Measurements from ENCODE around the gene GALNT13.

Gene GALNT13

DNA sequence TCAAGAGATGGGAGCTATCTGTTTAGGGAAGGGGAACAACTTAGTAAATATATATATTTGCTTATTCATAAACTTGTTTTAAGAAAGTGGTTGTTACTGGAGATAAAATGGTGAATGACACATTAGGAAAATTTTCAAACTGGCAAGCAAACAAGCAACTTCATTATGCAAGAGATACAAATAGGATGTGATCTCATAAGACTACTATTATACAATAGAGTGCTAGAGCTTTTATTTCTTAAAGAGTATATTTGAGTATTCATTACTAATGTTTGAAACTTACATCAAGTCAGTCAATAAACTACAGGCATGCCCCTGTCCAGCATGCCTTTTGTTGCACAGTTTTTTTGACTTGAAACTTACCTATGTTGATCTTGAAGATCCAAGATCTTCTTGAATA, 471.6 kb downstream of the GALNT13 start:
- no peak overlapping the region for H3K4me3 ChIP-seq (ENCODE audit: low read length)
- TF ChIP-seq, protein P1, sequence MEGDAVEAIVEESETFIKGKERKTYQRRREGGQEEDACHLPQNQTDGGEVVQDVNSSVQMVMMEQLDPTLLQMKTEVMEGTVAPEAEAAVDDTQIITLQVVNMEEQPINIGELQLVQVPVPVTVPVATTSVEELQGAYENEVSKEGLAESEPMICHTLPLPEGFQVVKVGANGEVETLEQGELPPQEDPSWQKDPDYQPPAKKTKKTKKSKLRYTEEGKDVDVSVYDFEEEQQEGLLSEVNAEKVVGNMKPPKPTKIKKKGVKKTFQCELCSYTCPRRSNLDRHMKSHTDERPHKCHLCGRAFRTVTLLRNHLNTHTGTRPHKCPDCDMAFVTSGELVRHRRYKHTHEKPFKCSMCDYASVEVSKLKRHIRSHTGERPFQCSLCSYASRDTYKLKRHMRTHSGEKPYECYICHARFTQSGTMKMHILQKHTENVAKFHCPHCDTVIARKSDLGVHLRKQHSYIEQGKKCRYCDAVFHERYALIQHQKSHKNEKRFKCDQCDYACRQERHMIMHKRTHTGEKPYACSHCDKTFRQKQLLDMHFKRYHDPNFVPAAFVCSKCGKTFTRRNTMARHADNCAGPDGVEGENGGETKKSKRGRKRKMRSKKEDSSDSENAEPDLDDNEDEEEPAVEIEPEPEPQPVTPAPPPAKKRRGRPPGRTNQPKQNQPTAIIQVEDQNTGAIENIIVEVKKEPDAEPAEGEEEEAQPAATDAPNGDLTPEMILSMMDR (conservative IDR thresholded peaks at IDR 0.05; ENCODE audit: low read depth, low read length), result no peak
- DNase-seq (ENCODE audit: low read depth), result no peak

DNA sequence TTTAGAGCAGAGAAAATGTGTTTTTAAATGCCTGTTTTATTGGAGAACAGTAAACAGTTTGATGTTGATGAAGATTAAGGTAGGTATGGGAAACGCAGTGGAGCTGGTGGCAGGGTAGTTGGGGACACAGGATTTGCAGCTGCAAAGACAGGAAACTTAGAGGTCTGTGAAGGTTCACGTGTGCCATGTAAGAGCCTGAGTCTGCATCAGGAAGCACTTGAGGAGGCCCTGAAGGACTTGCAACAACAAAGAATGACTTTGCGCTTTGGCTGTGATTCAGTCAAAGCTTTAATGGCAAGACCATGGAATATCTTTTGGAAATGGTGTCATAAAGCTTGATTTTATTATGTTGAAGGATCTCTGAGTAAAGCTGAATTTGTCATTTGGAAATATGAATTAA, 479.2 kb downstream of the GALNT13 start:
- no peak for DNase-seq (ENCODE audit: low read depth)
- TF ChIP-seq, protein P1 (conservative IDR thresholded peaks at IDR 0.05; ENCODE audit: low read depth, low read length), result no peak
- no peak overlapping the region for H3K4me3 ChIP-seq (ENCODE audit: low read length)

DNA sequence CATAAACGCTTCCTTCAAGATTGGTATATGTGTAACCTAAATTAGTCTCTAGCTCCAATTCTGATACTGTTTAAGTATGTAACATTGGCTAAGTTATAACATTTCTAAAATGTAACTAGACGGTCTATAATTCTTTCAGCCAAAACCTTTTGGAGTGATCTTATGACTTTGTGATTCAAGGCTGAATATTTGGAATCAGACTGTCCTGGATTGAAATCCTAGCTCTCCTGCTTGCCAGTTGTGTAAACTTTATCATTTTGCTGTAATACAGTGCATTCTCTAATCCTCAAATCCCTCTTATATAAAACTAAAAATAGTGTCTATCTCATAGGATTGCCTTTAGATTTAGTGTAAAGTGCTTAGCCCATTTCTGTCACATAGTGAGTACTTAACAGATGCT, 489.6 kb downstream of the GALNT13 start:
- TF ChIP-seq, protein P1 (conservative IDR thresholded peaks at IDR 0.05; ENCODE audit: low read depth, low read length), result no peak
- no peak overlapping the region for H3K4me3 ChIP-seq (ENCODE audit: low read length)
- DNase-seq (ENCODE audit: low read depth), result no peak

DNA sequence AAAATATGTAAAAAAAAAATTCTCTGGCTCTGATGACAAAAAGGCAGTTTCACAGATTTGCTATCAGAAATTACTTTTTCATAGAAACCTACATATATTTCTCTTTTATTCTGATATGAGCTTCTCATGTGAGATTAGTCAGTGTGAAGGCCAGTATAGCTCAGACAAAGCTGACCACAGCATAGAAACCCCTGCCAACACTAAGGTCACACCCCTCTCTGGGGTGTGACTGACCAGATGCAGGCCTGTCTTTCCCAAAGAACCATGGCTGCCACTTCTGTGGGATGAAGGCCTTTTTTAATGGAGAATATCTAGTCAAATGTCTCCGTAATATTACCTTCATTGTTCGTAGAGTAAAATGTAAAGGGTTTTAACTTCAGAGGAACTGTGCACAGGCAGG, 496.4 kb downstream of the GALNT13 start:
- TF ChIP-seq, protein P1 (conservative IDR thresholded peaks at IDR 0.05; ENCODE audit: low read depth, low read length), result no peak

DNA sequence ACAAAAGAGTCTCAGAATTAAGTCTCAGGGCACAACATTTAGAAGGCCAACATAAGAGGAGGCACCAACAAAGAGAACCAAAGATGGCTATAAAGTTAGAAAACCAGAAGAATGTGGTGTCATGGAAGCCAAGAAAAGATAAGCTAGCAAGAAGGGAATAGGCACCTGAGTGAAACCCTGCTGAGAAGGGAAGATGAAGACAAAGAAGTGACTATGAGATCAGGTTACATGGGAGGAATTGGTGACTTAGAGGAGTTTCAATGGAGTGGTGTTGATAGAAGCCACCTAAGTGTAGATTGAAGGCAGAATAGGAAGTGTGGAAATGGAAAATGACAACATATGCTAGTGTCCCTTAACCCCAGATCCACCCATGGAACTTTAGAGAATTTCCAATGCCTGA, 499.2 kb downstream of the GALNT13 start:
- DNase-seq (ENCODE audit: low read depth), result no peak
- TF ChIP-seq, protein P1 (conservative IDR thresholded peaks at IDR 0.05; ENCODE audit: low read depth, low read length), result no peak
- H3K4me3 ChIP-seq (ENCODE audit: low read length), result no peak overlapping the region

More for the DNA sequence above, 496.4 kb downstream of the GALNT13 start:
- H3K4me3 ChIP-seq (ENCODE audit: low read length), result no peak overlapping the region
- no peak for DNase-seq (ENCODE audit: low read depth)

DNA sequence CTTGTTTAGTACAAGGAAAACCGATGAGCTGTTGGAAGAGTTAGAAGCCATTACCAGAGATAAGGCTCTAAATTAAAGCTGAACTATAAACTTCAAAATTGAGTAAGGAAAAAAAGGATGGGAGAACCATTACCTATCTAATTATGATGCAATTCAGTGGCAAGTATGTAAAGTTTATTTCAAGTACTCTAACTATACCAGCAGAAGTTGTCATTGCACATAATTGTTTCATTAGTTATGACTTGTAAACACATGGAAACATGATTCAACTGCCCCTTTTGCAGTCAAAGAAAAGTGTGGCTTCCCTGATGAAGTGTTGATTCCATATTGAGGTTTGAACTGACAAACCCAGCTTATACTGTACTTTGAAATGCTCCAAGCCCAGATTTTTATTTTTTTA, 502.7 kb downstream of the GALNT13 start:
- H3K4me3 ChIP-seq (ENCODE audit: low read length), result no peak overlapping the region
- DNase-seq (ENCODE audit: low read depth), result no peak
- TF ChIP-seq, protein P1 (conservative IDR thresholded peaks at IDR 0.05; ENCODE audit: low read depth, low read length), result no peak

DNA sequence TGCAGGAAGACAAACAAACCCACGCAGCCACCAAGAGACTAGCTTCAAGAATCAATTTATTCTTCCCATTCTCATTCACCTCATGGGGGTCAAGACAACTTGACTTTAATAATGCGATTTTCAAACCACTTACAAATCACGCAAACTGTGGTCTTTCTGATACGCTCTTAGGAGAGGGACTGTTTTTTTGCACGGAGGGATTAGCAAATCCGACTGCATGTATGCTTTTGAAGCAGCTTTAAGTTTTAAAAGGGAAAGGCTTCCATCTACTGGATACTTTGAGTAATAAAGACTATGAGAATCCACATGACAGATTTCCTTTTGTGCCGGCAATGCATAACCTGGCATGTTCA, 503.8 kb downstream of the GALNT13 start:
- peak; percentile 63 for DNase-seq (ENCODE audit: low read depth)
- H3K4me3 ChIP-seq (ENCODE audit: low read length), result peak overlapping the region; percentile 17
- TF ChIP-seq, protein P1 (conservative IDR thresholded peaks at IDR 0.05; ENCODE audit: low read depth, low read length), result peak; percentile 42
